GM18868 (cell line): ENCODE measurements around the gene SLC2A13.
A peak's percentile ranks its signal among the peaks of the same experiment; 100 is the strongest.
"Not testable (repeated sequence)": the region's sequence is repeated elsewhere in the genome, so short reads cannot be mapped to it uniquely, and the experiment has no call there.

Experiments used
- ATAC-seq: cut with Tn5 transposase; IDR thresholded peaks from one replicate; pipeline ENCODE4 v1.9.1; 2021; ENCODE audit warnings: mild to moderate bottlenecking, moderate library complexity; ENCODE audit not compliant: unreplicated experiment

The SLC2A13 gene

DNA sequence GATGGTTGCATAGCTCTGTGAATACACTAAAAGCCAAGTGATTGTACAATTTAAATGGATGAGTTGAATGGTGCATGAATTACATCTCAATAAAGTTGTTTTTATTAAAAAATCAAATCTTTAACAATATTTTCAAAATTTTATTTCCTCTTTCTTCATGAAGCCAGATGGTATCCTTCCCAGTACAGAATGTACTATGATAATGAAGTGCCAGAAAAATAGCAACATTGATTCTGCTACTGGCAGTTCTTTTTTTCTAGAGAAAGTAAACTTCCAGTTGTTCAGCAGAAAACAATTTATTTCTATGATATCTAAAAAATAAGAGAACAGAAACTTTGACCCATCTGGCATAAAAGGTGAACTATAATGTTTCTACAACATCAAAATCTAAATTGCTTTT lies 61.5 kb downstream of the SLC2A13 start:
- ATAC-seq = no peak

DNA sequence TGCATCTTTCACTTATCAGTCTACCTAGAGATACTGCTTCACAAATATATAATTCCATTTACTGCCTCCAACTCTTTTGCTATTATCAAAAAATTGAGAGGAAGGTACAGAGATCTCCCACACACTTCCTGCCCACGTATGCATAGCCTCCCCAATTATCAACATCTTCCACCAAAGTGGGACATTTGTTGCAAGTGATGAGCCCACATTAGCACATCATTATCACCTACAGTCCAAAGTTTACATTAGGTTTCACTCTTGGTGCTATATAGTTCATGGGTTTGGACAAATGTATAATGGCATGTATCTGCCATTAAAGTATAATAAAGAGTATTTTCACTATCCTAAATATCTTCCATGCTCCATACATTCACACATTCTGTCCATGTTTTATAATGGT lies 66.3 kb downstream of the SLC2A13 start:
- no peak for ATAC-seq

DNA sequence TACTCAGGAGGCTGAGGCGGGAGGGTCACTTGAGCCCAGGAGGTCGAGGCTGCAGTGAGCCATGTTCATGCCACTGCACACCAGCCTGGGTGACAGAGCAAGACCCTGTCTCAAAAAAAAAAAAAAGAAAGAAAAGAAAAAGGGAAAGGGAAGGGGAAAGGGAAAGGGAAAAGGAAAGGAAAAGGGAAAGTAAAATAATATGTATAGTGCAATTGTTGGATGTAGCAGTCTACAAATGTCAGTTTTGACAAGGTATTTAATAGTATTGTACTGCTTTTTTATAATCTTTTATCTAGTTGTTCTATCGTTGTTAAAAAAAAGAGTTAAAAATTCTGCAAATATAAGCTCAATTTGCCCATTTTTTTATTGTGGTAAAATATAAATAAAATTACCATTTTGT lies 67.3 kb downstream of the SLC2A13 start:
- no peak for ATAC-seq

DNA sequence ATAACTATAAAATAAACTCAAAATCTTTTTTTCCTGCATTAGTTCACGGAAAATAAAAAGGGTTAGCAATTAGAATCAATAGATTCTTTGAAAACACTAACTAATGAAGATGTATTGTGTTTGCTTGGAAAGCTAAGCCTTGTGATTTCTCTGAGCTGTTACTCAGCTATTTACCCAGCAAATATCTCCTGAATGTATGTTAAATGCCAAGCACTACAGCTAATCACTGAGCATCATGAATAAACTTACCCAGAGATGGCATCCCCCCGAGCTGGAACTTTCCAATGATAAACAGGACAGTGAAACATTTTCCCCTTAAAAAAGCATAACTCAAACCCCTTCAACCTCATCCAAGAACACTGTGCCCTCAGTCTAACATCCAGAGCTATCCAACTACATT lies 71.2 kb downstream of the SLC2A13 start:
- no peak for ATAC-seq

DNA sequence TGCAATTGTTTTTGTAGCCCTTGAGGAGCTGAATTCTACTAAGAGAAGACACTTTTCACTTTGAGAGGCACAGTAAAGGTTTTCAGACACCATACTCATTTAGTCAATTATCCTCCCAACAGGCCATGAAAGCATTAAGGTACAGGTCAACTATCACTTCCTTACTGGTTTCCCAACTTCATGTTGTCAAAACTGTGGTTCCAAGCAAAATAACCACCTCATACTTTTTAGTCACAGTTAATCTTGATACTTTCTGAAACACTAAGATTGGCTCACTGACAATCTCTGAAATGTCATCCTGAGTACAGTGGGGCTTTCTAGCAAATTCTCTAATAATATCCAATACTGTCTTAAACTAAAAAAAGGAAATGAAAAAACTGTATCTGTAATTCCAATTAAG lies 71.7 kb downstream of the SLC2A13 start:
- no peak for ATAC-seq

DNA sequence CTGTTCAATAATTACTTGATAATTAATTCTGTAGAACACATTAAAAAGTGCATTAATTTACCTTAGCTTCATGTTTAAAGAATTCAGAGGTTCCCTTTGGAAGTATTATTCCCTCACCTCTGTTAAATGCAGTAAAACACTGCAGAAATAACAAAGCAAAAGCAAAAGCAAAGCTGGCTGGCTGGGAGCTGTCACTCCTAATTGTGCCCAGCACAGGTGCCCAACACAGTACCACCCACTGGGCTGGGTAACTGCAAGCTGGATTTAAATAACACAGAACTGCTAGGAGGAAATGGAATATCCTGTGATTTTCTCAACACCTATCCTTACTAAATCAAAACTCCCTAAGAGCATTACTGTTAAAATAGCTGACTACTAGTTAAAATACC lies 72.6 kb downstream of the SLC2A13 start:
- no peak for ATAC-seq

DNA sequence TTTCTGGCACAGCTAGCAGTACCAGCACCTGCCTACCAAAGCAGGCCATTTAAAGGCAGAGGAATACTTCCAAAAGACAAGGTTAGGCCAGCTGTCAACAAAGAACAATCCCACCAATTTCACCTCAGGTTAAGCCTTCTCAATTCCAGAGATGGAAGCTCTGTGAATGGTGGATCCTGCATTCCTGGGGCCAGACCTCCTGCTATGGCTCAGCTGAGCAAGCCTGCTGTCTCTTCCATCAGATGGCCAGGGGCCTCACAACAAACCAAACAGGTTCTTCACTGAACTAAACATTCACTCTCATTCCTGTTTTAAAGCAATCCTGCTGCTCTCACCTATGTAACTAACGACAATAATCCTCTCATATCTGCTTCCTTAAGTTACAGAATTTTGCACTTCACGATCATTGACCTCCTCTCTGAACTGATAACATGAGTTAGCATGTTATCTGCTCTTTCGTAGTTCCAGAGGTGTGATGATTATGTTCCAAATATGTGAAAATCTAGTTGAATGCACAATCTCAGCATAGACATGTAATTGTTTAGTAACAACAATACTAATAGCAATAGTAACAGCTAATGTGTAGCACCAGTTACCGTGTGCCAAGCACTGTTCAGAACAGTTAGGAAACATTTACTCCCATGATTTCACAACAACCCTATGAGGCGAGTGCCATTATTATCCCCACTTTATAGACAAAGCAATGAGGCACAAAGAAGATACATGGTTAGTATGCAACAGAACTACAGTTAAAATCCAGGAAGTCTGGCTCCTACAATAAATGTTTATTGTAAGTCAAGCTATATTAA lies 73.2 kb downstream of the SLC2A13 start:
- no peak for ATAC-seq

GRCh38 chr12:40031965-40032364 lies 73.9 kb downstream of the SLC2A13 start:
- ATAC-seq = no peak

DNA sequence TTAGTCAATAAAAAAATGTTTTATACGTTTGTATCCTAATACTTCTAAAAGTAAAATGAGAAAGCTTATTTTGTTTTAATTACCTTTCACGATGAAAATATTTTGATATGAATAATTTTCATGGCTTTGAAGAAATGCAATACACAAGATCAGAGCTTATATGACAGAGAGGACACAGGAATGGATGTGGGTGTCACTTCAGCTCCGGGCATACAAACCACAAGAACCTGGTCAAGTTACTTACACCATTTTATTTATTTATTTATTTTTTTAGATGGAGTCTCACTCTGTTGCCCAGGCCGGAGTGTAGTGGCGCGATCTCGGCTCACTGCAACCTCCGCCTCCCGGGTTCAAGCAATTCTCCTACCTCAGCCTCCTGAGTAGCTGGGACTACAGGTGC lies 74.9 kb downstream of the SLC2A13 start:
- ATAC-seq = not testable (repeated sequence)

DNA sequence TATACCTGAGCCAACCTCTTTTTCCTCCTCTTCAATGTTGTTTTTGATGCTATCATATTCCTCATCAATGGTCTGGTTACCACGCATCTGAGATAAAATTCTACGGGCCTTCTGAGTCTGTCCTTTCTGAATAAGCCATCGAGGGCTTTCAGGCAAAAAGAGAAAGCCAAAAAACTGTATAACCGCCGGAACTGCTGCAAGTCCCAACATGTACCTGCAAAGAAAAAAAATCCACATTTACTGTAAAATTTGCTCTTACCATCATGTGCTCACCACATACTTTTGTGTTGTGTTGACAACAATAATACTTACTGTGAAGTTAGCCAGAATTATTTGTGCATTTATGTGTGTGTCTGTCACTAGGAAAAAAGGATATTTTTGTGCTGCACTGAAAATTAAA lies 77.6 kb downstream of the SLC2A13 start:
- ATAC-seq = no peak

DNA sequence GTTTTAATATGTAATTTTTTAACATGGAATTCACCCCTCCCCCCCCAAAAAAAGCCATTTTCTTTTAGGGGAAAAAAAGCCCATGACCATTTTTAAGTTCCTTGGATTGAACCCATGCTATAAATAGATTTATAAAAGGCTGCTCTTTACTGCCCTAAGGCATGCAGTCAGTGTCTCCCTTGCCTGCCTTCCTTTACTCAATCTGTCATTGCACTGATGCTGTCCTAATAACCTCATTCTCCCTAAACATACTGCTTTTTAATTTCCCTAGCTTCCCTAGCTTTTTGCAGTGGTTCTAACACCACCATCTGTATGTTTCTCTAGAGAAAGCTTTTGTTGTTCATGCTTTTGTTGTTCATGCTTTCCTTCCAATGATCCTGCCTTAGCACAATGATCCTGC lies 83.0 kb downstream of the SLC2A13 start:
- no peak for ATAC-seq

GRCh38 chr12:40020261-40020691 lies 85.6 kb downstream of the SLC2A13 start:
- ATAC-seq = no peak

- ATAC-seq = no peak
Observed at GRCh38 chr12:40017488-40017887, 88.4 kb downstream of the SLC2A13 start.

DNA sequence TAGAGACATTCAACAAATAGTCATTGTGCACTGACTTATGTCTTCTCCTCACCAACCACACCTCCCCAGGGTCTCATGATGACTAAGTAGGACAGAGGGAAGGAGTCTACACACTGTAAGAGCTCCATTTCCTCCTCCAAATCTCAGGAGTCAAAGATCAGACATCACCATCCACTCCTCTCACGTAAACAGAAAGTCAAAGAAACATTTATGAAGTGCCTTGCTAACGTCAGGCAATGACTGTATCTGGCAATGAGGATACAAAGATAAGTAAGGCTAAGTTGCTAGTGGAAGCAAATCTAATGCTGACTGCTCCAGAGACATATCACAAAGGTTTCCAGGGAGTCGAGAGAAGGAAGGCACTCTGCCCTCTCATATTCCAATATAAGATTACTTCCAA lies 88.9 kb downstream of the SLC2A13 start:
- ATAC-seq = no peak

GRCh38 chr12:40015881-40016280 lies 90.0 kb downstream of the SLC2A13 start:
- no peak for ATAC-seq

- no peak for ATAC-seq
Observed at GRCh38 chr12:40015345-40015744, 90.5 kb downstream of the SLC2A13 start.

DNA sequence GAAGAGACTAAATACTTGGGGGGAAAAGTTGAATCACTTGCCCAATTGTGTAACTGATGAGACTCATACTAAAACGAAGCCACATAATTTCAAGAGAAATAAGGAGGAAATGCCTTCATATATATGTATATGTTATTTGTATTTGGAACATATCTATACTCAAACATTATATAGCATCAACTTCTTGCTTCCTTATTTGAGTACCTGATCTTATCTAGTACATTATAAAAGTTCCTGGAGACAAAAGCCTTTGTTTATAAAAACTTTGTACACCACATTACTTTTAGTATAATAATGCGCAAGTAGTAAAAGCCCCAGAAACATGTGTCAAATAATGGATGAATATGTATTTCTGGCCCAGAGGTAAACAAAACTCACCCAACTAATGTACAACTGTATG lies 92.0 kb downstream of the SLC2A13 start:
- no peak for ATAC-seq

DNA sequence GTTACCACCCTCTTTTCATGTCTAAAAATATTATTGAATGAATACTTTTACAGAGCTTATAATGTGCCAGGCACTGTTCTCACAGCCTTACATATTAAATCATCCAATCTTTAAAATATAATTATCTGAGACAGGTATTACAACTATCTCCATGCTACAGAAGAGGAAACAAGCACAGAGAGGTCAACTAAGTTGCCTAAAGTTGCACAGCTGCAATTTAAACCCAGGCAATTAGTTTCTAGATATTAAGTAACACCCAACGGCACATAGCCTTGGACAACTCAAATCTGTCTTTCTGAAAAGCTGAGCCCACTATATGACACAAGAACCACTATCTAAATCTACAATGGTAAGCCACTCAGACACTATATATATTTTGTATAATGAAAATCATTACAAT lies 92.6 kb downstream of the SLC2A13 start:
- ATAC-seq = no peak

GRCh38 chr12:40012711-40013110 lies 93.2 kb downstream of the SLC2A13 start:
- no peak for ATAC-seq

GRCh38 chr12:40011775-40012129 lies 94.1 kb downstream of the SLC2A13 start:
- ATAC-seq = peak; percentile 25

DNA sequence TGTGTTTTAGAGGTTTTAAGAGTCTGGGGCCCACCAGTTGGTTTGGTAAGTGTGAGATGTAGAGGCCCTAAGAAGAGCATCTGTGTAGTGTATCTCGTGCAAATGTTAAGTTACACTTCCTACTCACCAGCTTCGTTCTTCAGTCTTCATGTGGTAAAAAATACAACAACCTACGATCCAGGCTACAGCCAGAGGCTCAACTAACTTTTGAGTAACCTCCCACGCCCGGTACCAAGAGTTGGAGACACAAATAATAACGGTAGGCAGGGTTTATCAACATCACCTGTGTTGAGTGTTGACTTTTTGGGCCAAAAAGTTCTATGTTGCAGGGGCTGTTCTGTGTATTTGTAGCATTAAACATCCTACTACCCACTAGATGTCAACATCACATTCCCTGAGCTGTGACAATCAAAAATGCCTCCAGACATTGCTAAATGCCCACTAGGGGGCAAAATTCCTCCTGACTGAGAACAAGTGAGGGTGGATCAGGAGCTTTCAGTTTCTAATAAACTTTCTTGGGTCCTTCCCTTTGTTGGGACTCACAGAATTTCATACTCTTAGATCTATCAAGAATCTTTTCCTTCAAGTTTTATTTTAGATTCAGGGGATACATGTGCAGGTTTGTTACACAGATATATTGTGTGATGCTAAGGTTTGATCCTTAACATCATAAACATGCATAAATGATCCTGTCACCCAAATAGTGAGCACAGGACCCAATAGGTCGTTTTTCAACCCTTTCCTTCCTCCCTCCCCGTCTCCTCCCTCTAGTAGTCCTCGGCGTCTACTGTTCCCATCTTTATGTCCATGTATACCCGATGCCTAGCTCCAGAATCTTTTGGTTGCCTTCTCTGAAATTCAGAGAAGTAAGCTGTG lies 94.7 kb downstream of the SLC2A13 start:
- peak; percentile 97 for ATAC-seq
